Measurements from ENCODE around the gene SLC13A2. TPM values are rescaled to one million over a fixed set of nuclear protein-coding genes. Genes with fewer than 3 reads are reported as not detected.
"Not testable (repeated sequence)": the region's sequence is repeated elsewhere in the genome, so short reads cannot be mapped to it uniquely, and the experiment has no call there.

SLC13A2 gene
- total RNA-seq, 1 experiment from 2014 or later = not detected

- peak; percentile 39; the same call in 1 of the 2 replicates for ATAC-seq
- in situ Hi-C loops (cut with HindIII; ENCODE audit: low pct_unique_long_range_greater_than_20kb, low sequenced_read_pairs) = no loop called here
- peaks cover 3% of the 10 kb centered on the region; the same call in 1 of the 2 replicates for H3K27me3 ChIP-seq (ENCODE audit: control insufficient read depth, insufficient read depth, low read length)
- intact Hi-C loops (cut with micrococcal nuclease; ENCODE audit: unreplicated experiment) = no loop called here
- no peak overlapping the region for H3K27ac ChIP-seq (ENCODE audit: low read length)
- CTCF ChIA-PET = interaction anchor here (0.6 to 0.7 kb wide), 3 partner anchors 81 to 1230 kb away, joined by 3 to 4 read pairs (median 3); no protein-coding TSS in a partner anchor
- TF ChIP-seq SIN3A (IDR thresholded peaks at IDR 0.05; ENCODE audit: borderline replicate concordance, insufficient read depth, low read depth, low read length) (no peak), POLR2AphosphoS5 (IDR thresholded peaks at IDR 0.05; ENCODE audit: low read depth, low read length) (no peak), TCF7L2 (IDR thresholded peaks at IDR 0.05; ENCODE audit: low read depth, low read length) (no peak)
- TF ChIP-seq, protein P1, sequence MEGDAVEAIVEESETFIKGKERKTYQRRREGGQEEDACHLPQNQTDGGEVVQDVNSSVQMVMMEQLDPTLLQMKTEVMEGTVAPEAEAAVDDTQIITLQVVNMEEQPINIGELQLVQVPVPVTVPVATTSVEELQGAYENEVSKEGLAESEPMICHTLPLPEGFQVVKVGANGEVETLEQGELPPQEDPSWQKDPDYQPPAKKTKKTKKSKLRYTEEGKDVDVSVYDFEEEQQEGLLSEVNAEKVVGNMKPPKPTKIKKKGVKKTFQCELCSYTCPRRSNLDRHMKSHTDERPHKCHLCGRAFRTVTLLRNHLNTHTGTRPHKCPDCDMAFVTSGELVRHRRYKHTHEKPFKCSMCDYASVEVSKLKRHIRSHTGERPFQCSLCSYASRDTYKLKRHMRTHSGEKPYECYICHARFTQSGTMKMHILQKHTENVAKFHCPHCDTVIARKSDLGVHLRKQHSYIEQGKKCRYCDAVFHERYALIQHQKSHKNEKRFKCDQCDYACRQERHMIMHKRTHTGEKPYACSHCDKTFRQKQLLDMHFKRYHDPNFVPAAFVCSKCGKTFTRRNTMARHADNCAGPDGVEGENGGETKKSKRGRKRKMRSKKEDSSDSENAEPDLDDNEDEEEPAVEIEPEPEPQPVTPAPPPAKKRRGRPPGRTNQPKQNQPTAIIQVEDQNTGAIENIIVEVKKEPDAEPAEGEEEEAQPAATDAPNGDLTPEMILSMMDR (IDR thresholded peaks at IDR 0.05) = no peak
- TF ChIP-seq, protein P2, sequence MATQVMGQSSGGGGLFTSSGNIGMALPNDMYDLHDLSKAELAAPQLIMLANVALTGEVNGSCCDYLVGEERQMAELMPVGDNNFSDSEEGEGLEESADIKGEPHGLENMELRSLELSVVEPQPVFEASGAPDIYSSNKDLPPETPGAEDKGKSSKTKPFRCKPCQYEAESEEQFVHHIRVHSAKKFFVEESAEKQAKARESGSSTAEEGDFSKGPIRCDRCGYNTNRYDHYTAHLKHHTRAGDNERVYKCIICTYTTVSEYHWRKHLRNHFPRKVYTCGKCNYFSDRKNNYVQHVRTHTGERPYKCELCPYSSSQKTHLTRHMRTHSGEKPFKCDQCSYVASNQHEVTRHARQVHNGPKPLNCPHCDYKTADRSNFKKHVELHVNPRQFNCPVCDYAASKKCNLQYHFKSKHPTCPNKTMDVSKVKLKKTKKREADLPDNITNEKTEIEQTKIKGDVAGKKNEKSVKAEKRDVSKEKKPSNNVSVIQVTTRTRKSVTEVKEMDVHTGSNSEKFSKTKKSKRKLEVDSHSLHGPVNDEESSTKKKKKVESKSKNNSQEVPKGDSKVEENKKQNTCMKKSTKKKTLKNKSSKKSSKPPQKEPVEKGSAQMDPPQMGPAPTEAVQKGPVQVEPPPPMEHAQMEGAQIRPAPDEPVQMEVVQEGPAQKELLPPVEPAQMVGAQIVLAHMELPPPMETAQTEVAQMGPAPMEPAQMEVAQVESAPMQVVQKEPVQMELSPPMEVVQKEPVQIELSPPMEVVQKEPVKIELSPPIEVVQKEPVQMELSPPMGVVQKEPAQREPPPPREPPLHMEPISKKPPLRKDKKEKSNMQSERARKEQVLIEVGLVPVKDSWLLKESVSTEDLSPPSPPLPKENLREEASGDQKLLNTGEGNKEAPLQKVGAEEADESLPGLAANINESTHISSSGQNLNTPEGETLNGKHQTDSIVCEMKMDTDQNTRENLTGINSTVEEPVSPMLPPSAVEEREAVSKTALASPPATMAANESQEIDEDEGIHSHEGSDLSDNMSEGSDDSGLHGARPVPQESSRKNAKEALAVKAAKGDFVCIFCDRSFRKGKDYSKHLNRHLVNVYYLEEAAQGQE (IDR thresholded peaks at IDR 0.05; ENCODE audit: insufficient read depth in 1 of 2, low read depth in 2 of 2, low read length in 1 of 2) = no peak
- no peak overlapping the region for H3K4me3 ChIP-seq (ENCODE audit: low read depth in 2 of 2, low read length in 2 of 2)
- no TSS peak for BruUV-seq (replicated peaks)
- H3K4me1 ChIP-seq (ENCODE audit: control insufficient read depth, insufficient read depth, low read length) = no peaks in the 10 kb centered on the region
- POLR2A ChIA-PET = interaction anchor here (0.6 kb wide), 1 partner anchor 9 kb away, joined by 9 read pairs; no protein-coding TSS in a partner anchor
- no peak for DNase-seq (ENCODE audit: low read depth, low spot score)
- no peaks in the 10 kb centered on the region for H3K9me3 ChIP-seq (ENCODE audit: control insufficient read depth, insufficient read depth, low read depth, low read length)
- no peaks in the 10 kb centered on the region for H3K36me3 ChIP-seq (ENCODE audit: control insufficient read depth, insufficient read depth, low read length)
These were observed 6.9 kb upstream of the SLC13A2 start for GRCh38 chr17:28466521-28467048.

- Histone ChIP-seq H3K4me1 (ENCODE audit: control insufficient read depth, insufficient read depth, low read length) (no peaks in the 10 kb centered on the region), H3K9me3 (ENCODE audit: control insufficient read depth, insufficient read depth, low read depth, low read length) (no peaks in the 10 kb centered on the region), H3K27ac (ENCODE audit: low read length) (no peak overlapping the region), H3K4me3 (ENCODE audit: low read depth in 2 of 2, low read length in 2 of 2) (no peak overlapping the region), H3K27me3 (ENCODE audit: control insufficient read depth, insufficient read depth, low read length) (peaks cover 3% of the 10 kb centered on the region; the same call in 1 of the 2 replicates), H3K36me3 (ENCODE audit: control insufficient read depth, insufficient read depth, low read length) (no peaks in the 10 kb centered on the region)
- intact Hi-C loops (cut with micrococcal nuclease; ENCODE audit: unreplicated experiment) = no loop called here
- no peak for DNase-seq (ENCODE audit: low read depth, low spot score)
- CTCF ChIA-PET = interaction anchor here (0.7 kb wide), 1 partner anchor 80 kb away, joined by 3 read pairs; no protein-coding TSS in a partner anchor
- TF ChIP-seq, protein P1 (IDR thresholded peaks at IDR 0.05) = no peak
- TF ChIP-seq, protein P2 (IDR thresholded peaks at IDR 0.05; ENCODE audit: insufficient read depth in 1 of 2, low read depth in 2 of 2, low read length in 1 of 2) = no peak
- no peak for TF ChIP-seq SIN3A (IDR thresholded peaks at IDR 0.05; ENCODE audit: borderline replicate concordance, insufficient read depth, low read depth, low read length)
- TF ChIP-seq TCF7L2 (IDR thresholded peaks at IDR 0.05; ENCODE audit: low read depth, low read length) = no peak
- TF ChIP-seq POLR2AphosphoS5 (IDR thresholded peaks at IDR 0.05; ENCODE audit: low read depth, low read length) = no peak
- POLR2A ChIA-PET = no interaction called here
- in situ Hi-C loops (cut with HindIII; ENCODE audit: low pct_unique_long_range_greater_than_20kb, low sequenced_read_pairs) = no loop called here
- no TSS peak for BruUV-seq (replicated peaks)
- no peak for ATAC-seq
These were observed 5.9 kb upstream of the SLC13A2 start for GRCh38 chr17:28467456-28468025.

GRCh38 chr17:28468033-28468735 lies 5.3 kb upstream of the SLC13A2 start:
- H3K36me3 ChIP-seq (ENCODE audit: control insufficient read depth, insufficient read depth, low read length); H3K4me1 ChIP-seq (ENCODE audit: control insufficient read depth, insufficient read depth, low read length); in situ Hi-C loops (cut with HindIII; ENCODE audit: low pct_unique_long_range_greater_than_20kb, low sequenced_read_pairs); H3K27ac ChIP-seq (ENCODE audit: low read length); ATAC-seq; intact Hi-C loops (cut with micrococcal nuclease; ENCODE audit: unreplicated experiment); H3K27me3 ChIP-seq (ENCODE audit: control insufficient read depth, insufficient read depth, low read length); BruUV-seq (replicated peaks); H3K9me3 ChIP-seq (ENCODE audit: control insufficient read depth, insufficient read depth, low read depth, low read length); H3K4me3 ChIP-seq (ENCODE audit: low read depth in 2 of 2, low read length in 2 of 2); DNase-seq (ENCODE audit: low read depth, low spot score): not testable (repeated sequence)
- ChIA-PET CTCF (interaction anchor here (1.1 kb wide), 1 partner anchor 17 kb away, joined by 3 read pairs; no protein-coding TSS in a partner anchor), POLR2A (interaction anchor here (0.6 kb wide), 1 partner anchor 10 kb away, joined by 3 read pairs; no protein-coding TSS in a partner anchor)
